ENCODE results near the gene GALNTL6.

DNA sequence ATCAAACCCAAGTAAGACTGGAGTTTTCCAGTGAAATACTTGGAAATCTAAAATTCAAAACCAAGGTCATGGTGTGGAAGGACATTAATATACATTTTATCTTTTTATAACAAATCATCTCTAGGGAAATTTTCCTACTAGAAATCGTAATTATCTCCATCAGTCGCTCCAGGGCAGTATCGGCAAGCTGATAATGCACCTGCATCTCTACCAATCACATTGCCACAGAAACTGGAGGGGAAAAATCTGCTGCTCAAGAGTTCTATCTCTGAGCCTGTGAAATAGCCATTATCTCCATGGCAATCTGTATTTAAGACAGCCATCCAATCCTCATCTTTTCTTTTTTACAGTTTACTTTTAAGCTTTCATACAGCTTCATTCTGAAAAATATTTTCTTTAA, 817.1 kb downstream of the GALNTL6 start:
- TF ChIP-seq FOXA1 (IDR thresholded peaks at IDR 0.05) (no peak), ZNF384 (IDR thresholded peaks at IDR 0.05) (no peak), SP1 (IDR thresholded peaks at IDR 0.05) (no peak), ELF4 (IDR thresholded peaks at IDR 0.05) (no peak), NFRKB (IDR thresholded peaks at IDR 0.05) (no peak), SUZ12 (IDR thresholded peaks at IDR 0.05) (no peak), FOXM1 (IDR thresholded peaks at IDR 0.05; ENCODE audit: borderline replicate concordance) (no peak), L3MBTL2 (conservative IDR thresholded peaks at IDR 0.05) (no peak)
- TF ChIP-seq, protein P1, sequence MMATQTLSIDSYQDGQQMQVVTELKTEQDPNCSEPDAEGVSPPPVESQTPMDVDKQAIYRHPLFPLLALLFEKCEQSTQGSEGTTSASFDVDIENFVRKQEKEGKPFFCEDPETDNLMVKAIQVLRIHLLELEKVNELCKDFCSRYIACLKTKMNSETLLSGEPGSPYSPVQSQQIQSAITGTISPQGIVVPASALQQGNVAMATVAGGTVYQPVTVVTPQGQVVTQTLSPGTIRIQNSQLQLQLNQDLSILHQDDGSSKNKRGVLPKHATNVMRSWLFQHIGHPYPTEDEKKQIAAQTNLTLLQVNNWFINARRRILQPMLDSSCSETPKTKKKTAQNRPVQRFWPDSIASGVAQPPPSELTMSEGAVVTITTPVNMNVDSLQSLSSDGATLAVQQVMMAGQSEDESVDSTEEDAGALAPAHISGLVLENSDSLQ (IDR thresholded peaks at IDR 0.05), result no peak
